Measurements from ENCODE around the gene JMJD7. TPM values are rescaled to one million over a fixed set of nuclear protein-coding genes. Genes with fewer than 3 reads are reported as not detected.

JMJD7 gene
- total RNA-seq, 3 donors from 2014 or later (not counting 1 experiment from before 2014, with no cell fraction given), result 20.3 to 36.4 (median 28.7) TPM

- H3K4me1 Mint-ChIP-seq, result no peaks in the 10 kb centered on the region
- Histone ChIP-seq H3K4me1 (ENCODE audit: control insufficient read depth, insufficient read depth, low read length) (no peaks in the 10 kb centered on the region), H3K9me3 (ENCODE audit: control insufficient read depth, insufficient read depth, low read length) (no peaks in the 10 kb centered on the region), H3K27me3 (ENCODE audit: control insufficient read depth, insufficient read depth, low read length) (no peaks in the 10 kb centered on the region), H3K4me3 (ENCODE audit: low read length) (no peak overlapping the region), H3K27ac (ENCODE audit: low read length) (no peak overlapping the region), H3K36me3 (ENCODE audit: control insufficient read depth, insufficient read depth, low read length) (peaks cover 23% of the 10 kb centered on the region)
- peak overlapping the region in 1 of 2 donors; percentile 70 for H3K27ac Mint-ChIP-seq
- H3K9me3 Mint-ChIP-seq, result no peaks in the 10 kb centered on the region
- H3K36me3 Mint-ChIP-seq, result peaks cover 5% of the 10 kb centered on the region
- no peaks in the 10 kb centered on the region for H3K27me3 Mint-ChIP-seq (ENCODE audit: low read depth in 2 of 2)
- intact Hi-C loops (cut with micrococcal nuclease), result no loop called here
- no peak for ATAC-seq
- TF ChIP-seq, protein P1, sequence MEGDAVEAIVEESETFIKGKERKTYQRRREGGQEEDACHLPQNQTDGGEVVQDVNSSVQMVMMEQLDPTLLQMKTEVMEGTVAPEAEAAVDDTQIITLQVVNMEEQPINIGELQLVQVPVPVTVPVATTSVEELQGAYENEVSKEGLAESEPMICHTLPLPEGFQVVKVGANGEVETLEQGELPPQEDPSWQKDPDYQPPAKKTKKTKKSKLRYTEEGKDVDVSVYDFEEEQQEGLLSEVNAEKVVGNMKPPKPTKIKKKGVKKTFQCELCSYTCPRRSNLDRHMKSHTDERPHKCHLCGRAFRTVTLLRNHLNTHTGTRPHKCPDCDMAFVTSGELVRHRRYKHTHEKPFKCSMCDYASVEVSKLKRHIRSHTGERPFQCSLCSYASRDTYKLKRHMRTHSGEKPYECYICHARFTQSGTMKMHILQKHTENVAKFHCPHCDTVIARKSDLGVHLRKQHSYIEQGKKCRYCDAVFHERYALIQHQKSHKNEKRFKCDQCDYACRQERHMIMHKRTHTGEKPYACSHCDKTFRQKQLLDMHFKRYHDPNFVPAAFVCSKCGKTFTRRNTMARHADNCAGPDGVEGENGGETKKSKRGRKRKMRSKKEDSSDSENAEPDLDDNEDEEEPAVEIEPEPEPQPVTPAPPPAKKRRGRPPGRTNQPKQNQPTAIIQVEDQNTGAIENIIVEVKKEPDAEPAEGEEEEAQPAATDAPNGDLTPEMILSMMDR (IDR thresholded peaks at IDR 0.05), result no peak
- DNase-seq, result no peak
- 92% methylated on average over 6 of the region's 6 CpGs for WGBS (ENCODE audit: insufficient coverage)
- no peak overlapping the region for H3K4me3 Mint-ChIP-seq
Measured at GRCh38 chr15:41849204-41849603, 21.3 kb downstream of the JMJD7 start.

GRCh38 chr15:41849861-41850260 lies 22.0 kb downstream of the JMJD7 start:
- ATAC-seq, result no peak
- Mint-ChIP-seq H3K9me3 (no peaks in the 10 kb centered on the region), H3K36me3 (peaks cover 5% of the 10 kb centered on the region), H3K27me3 (ENCODE audit: low read depth in 2 of 2) (no peaks in the 10 kb centered on the region), H3K4me1 (no peaks in the 10 kb centered on the region), H3K27ac (no peak overlapping the region), H3K4me3 (no peak overlapping the region)
- 82% methylated on average over 8 of the region's 8 CpGs for WGBS (ENCODE audit: insufficient coverage)
- intact Hi-C loops (cut with micrococcal nuclease), result no loop called here
- Histone ChIP-seq H3K4me3 (ENCODE audit: low read length) (no peak overlapping the region), H3K9me3 (ENCODE audit: control insufficient read depth, insufficient read depth, low read length) (no peaks in the 10 kb centered on the region), H3K27me3 (ENCODE audit: control insufficient read depth, insufficient read depth, low read length) (no peaks in the 10 kb centered on the region), H3K4me1 (ENCODE audit: control insufficient read depth, insufficient read depth, low read length) (no peaks in the 10 kb centered on the region), H3K27ac (ENCODE audit: low read length) (no peak overlapping the region), H3K36me3 (ENCODE audit: control insufficient read depth, insufficient read depth, low read length) (peaks cover 21% of the 10 kb centered on the region)
- DNase-seq, result no peak
- TF ChIP-seq, protein P1 (IDR thresholded peaks at IDR 0.05), result no peak

DNA sequence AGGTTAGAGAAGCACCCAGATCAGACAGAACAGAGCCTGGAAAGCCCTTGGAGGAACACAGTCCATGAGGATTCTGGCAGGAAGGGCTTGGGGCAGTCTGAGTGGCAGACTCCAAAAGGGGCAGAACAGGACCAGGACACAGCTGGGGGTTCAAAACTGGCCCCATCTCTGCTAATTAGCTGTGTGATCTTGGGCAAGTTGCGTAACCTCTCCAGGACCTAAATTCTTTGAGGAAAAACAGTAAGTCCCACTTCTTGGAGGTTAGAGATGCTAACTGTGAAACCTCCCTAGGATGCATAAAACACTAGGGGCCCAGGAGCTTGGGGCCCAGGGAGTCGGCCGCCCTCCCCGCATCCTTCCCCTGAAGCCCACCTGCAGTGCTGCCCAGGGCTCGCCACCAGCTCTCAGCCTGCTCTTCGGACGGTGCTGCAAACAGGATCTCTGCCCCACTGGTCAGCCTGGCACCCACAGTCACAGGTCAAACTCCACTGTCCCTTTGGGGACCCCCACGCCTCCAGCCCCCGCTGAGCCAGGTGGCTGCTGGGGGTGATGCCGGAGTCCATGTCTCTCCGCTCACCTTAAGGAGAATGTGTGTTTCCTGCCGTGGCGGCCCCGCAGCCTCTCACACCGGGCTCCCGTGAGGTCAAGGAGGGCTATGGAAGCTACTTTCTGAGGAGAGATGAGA lies 22.7 kb downstream of the JMJD7 start:
- Mint-ChIP-seq H3K27ac (no peak overlapping the region), H3K27me3 (ENCODE audit: low read depth in 2 of 2) (no peaks in the 10 kb centered on the region), H3K9me3 (no peaks in the 10 kb centered on the region), H3K36me3 (peaks cover 5% of the 10 kb centered on the region), H3K4me3 (no peak overlapping the region), H3K4me1 (no peaks in the 10 kb centered on the region)
- Histone ChIP-seq H3K27ac (ENCODE audit: low read length) (no peak overlapping the region), H3K27me3 (ENCODE audit: control insufficient read depth, insufficient read depth, low read length) (no peaks in the 10 kb centered on the region), H3K9me3 (ENCODE audit: control insufficient read depth, insufficient read depth, low read length) (no peaks in the 10 kb centered on the region), H3K4me1 (ENCODE audit: control insufficient read depth, insufficient read depth, low read length) (no peaks in the 10 kb centered on the region), H3K36me3 (ENCODE audit: control insufficient read depth, insufficient read depth, low read length) (peaks cover 18% of the 10 kb centered on the region), H3K4me3 (ENCODE audit: low read length) (no peak overlapping the region)
- 67% methylated on average over 16 of the region's 16 CpGs for whole genome bisulfite sequencing (ENCODE audit: insufficient coverage)
- intact Hi-C loops (cut with micrococcal nuclease), result no loop called here
- TF ChIP-seq, protein P1 (IDR thresholded peaks at IDR 0.05), result no peak
- ATAC-seq (no peak), DNase-seq (no peak)

DNA sequence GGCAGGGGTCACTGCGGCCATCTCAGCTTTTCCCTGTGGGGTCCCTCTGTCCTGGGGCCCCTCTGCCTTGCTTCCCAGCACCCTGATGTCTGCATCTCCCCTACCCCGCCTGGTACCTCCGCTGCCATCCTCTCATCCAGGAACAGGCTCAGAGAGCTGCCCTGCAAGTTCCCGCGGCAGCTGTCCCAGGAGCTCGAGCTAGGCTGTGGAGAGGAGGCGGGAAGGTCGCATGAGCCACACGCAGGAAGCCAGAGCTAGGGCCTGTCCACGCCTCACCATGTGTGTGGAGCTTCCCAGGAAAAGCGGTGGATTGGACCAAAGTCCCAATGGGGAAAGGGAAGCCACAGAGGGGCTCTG lies 23.3 kb downstream of the JMJD7 start:
- H3K27ac Mint-ChIP-seq, result no peak overlapping the region
- WGBS (ENCODE audit: insufficient coverage), result 46% methylated on average over 11 of the region's 11 CpGs

More for the DNA sequence above, 23.3 kb downstream of the JMJD7 start:
- no peaks in the 10 kb centered on the region for H3K9me3 ChIP-seq (ENCODE audit: control insufficient read depth, insufficient read depth, low read length)
- H3K27ac ChIP-seq (ENCODE audit: low read length), result no peak overlapping the region
- intact Hi-C loops (cut with micrococcal nuclease), result no loop called here
- TF ChIP-seq, protein P1 (IDR thresholded peaks at IDR 0.05), result no peak
- no peaks in the 10 kb centered on the region for H3K4me1 ChIP-seq (ENCODE audit: control insufficient read depth, insufficient read depth, low read length)
- Mint-ChIP-seq H3K9me3 (no peaks in the 10 kb centered on the region), H3K27me3 (ENCODE audit: low read depth in 2 of 2) (no peaks in the 10 kb centered on the region), H3K4me3 (no peak overlapping the region), H3K4me1 (no peaks in the 10 kb centered on the region), H3K36me3 (peaks cover 5% of the 10 kb centered on the region)
- H3K36me3 ChIP-seq (ENCODE audit: control insufficient read depth, insufficient read depth, low read length), result peaks cover 13% of the 10 kb centered on the region
- H3K4me3 ChIP-seq (ENCODE audit: low read length), result no peak overlapping the region
- no peaks in the 10 kb centered on the region for H3K27me3 ChIP-seq (ENCODE audit: control insufficient read depth, insufficient read depth, low read length)
- ATAC-seq, result no peak
- no peak for DNase-seq

Data from natural killer cell (primary cell).